Right renal pelvis (tissue), 4 donors: Measurements from ENCODE around the gene FOXG1. TPM values are rescaled to one million over a fixed set of nuclear protein-coding genes. Genes with fewer than 3 reads are reported as not detected.

Experiments
- DNase-seq, 4 donors: peaks; one replicate each; pipeline ENCODE4 v3.0.0-alpha.2; 2013; ENCODE audit warnings: low read depth in 4 of 4, low spot score in 3 of 4, missing footprints in 1 of 4
- polyA plus RNA-seq, 4 donors: library from polyadenylated mRNA; unstranded; fragments of 120-200 nt; gene quantifications; one replicate each; pipeline ENCODE4 v1.2.1, GENCODE V29; 2013; ENCODE audit not compliant: insufficient read length in 4 of 4

The FOXG1 gene
- polyA plus RNA-seq, 4 donors, result 0.04 to 0.08 (median 0.06) TPM

DNA sequence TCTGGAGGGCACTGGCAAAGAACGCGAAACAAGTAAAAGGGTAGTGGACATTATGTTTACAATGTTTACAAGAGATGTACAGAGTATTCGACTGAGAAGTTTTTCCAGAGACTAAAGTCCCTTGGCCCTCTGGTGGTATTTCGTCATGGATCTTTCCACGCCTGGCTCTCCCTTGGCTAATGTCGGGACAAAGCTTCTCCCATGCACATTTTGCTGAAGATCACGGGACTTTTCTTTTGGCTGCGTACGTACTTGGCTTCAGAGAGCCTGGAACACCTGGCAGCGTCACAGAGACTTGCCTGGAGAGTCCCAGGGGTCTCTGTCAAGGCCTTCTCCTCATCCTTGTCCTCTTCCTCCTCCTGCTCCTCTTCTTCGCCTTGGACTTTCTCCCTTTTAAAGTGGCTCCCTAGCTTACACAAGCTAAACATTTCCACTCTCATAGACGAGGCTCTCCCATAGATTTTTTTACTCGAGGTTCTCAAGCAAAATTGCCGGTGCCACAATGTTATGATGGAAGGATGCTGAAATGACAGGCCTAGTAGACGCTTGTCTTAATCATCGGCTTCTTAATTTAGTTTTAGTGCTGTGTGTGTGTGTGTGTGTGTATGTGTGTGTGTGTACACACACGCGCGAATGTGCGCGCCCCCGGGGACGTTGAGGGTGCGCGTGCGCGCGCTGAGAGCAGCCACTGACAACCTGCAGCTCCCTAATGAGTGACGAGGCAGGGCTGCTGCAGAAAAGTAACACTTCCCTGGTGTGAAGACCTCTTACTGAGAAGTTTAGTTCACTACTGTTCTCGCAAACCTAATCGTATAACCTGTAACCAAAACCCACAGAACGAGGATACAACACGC is 4.9 kb upstream of the FOXG1 start:
- no peak for DNase-seq

GRCh38 chr14:28762303-28762954 is 4.2 kb upstream of the FOXG1 start:
- no peak for DNase-seq

DNA sequence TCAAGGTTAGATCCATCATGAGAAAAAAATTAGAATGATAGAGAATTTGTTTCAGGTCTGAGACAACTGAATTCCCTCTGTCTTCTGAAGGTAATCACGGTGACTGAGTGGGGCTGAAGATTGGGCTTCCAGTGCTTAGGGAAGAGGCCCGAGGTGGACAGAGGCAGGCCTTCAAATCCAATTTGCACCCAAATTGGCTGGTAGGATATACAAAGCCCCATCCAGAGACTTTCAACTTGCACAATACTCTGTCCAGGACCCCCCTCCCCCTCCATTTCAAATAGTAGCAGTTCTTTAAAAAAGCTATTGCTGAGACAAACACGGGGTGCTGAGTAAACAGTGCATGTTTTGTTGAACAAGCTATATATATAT is 3.6 kb upstream of the FOXG1 start:
- no peak for DNase-seq

DNA sequence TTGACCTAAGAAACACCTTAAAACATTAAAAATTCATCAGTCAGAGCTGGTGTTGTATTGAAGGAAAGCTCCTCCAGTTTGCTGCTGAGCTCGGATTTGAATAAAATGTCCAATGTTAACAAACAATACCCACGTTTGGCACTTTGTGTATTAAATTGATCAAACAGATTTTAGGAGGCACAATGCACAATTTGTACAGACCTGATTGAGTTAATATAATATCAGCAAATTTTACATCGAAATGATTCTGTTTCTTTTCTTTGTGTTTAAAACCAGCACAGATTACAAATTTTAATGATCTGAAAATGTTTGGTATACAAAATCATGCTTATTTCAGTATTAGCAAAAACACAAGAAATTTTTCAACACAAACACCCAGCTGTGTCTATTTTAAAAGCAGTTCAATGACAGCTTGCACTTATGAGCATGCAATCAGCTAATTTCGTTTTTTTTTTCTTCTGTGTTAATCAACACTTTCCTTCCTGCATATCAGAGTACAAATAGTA is 2.8 kb upstream of the FOXG1 start:
- no peak for DNase-seq

DNA sequence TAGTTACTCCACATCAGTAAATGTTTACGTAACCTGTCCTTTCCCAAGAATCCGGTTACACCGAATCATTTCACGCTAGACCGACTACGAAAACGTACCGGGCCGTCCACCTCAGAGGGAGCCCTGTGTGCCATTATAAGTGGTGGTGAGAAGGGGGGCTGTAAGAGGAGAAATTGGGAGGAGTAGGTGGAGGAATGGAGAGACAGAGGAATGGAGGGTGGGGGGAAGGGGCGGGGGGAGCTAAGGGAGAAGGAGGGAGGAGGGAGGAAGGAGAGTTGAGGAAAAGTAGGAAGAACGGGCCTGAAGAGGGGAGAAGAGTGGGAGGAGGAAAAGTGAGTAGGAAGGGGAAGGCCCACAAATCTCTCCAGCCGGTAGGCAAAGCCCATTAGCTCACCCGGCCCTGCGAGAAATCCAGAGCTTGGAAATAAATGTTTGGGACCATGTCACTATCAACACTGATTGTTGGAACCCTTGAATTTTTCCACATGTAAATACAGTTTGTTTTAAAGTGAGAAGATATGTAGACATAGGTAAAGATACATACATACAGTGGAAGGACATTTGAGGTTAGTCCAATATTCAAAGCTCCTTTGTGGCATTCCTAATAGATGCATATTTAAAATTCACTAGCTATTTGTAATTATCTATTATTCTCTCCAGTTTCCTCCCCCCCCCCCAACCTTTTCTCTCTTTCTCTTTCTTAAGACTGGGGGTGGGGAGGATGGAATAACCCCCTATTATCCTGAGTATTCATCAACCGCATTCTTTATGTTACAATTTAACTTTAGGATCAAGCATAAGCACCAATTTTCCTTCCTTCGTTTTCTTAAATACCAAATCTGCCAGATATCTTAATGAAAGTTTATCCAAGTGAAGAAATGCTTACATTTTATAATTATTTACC is 2.1 kb upstream of the FOXG1 start:
- no peak for DNase-seq

DNA sequence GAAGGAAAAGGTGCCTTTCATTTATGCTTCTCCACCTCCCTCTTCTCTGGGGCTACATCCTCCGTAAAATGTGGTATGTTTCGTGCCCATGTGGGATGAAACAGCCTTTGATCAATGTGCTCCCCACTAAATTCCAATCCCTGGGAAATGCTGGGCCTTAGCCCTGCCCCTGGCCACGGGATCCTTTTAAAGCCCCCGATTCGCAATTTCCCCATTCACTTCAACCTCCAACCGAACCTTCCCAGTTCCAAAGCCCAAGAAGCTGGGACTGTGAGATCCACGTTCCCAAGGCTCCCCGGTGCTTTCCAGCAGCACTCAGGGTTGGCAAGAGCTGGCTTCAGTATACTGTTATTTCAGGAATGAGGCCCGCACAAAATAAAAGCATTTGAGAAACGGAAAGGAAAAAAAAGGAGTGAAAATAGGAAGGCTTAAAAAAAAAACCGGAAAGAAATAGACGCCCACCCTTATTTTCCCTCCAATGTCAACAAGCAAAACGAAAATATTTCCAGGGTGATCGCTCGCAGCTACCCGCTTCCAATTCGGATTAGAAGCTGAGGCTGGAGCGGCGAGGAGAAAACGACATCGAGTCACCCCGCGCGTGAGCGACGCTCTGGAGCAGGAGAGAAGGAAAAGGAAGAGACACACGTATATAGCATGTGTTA is 1.3 kb upstream of the FOXG1 start:
- DNase-seq, result no peak

- no peak for DNase-seq
These were observed 637 bp upstream of the FOXG1 start for GRCh38 chr14:28765831-28766468.

DNA sequence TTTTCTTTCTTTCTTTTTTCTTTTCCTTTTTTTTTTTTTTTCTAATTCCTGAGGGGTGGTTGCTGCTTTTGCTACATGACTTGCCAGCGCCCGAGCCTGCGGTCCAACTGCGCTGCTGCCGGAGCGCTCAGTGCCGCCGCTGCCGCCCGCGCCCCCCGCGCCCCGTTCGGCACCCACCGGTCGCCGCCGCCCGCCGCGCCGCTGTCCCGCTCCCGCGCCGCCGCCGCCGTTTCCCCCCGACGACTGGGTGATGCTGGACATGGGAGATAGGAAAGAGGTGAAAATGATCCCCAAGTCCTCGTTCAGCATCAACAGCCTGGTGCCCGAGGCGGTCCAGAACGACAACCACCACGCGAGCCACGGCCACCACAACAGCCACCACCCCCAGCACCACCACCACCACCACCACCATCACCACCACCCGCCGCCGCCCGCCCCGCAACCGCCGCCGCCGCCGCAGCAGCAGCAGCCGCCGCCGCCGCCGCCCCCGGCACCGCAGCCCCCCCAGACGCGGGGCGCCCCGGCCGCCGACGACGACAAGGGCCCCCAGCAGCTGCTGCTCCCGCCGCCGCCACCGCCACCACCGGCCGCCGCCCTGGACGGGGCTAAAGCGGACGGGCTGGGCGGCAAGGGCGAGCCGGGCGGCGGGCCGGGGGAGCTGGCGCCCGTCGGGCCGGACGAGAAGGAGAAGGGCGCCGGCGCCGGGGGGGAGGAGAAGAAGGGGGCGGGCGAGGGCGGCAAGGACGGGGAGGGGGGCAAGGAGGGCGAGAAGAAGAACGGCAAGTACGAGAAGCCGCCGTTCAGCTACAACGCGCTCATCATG is 654 bp downstream of the FOXG1 start:
- DNase-seq, result no peak

- DNase-seq, result no peak
These were observed 1.5 kb downstream of the FOXG1 start for GRCh38 chr14:28767853-28768741.

- DNase-seq, result no peak
These were observed 2.8 kb downstream of the FOXG1 start for GRCh38 chr14:28769276-28769880.

DNA sequence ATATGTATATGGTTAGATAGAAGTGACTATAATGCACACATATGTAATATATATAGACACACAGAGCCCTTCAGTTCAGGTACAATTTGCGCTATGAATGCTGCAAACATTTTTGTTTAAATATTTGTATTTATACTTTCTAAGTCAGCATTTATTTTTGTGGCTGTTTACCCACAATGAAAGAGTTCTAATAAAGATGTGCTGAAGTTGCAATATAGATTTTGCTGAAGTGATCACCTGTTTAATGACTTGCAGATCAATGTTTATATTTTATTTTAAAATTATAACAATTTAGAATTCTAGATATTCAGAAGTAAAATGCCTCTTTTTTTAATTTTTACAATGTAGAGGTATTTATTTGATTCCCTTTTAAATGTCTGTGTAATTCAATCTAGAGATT is 3.5 kb downstream of the FOXG1 start:
- no peak for DNase-seq

GRCh38 chr14:28770630-28771029 is 4.0 kb downstream of the FOXG1 start:
- no peak for DNase-seq

DNA sequence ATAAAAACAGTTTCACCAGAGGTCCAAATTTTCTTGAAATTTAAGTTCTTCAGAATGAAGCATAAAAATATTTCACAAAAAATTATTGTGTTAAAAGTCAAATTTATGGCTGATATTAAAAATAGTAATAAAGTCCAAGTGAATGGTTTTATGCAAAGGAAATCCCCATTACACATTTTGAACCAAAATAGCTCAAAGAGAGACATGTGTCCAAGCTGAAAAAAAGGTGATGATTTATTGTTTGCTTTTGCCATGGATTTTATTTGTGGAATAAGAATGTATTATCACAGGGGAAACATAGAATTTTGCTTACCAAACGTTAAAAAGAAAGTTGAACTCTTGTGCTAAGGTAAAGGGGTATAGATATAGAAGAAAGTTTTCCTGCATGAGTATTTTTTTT is 4.6 kb downstream of the FOXG1 start:
- DNase-seq, result no peak

DNA sequence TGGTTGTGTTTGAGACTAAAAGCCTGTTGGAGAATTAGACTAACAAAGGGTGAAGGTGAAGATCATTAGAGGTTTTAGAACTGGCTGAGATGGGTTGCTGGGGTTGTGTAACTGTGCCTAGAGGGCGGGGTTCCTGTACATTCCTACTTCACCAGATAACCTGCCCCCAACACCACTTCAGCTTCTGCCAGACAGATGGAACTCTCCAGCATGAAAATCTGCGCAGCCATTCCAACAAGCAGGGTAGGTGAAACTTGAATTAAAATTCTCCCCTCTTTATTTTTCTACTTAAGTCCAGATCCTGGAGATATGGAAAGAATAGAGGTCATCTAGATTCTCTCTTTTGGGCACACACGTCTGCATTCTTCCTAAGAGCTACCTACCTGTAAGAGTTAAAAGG is 6.0 kb downstream of the FOXG1 start:
- DNase-seq, result no peak

- no peak for DNase-seq
These were observed 6.6 kb downstream of the FOXG1 start for GRCh38 chr14:28773176-28773575.

DNA sequence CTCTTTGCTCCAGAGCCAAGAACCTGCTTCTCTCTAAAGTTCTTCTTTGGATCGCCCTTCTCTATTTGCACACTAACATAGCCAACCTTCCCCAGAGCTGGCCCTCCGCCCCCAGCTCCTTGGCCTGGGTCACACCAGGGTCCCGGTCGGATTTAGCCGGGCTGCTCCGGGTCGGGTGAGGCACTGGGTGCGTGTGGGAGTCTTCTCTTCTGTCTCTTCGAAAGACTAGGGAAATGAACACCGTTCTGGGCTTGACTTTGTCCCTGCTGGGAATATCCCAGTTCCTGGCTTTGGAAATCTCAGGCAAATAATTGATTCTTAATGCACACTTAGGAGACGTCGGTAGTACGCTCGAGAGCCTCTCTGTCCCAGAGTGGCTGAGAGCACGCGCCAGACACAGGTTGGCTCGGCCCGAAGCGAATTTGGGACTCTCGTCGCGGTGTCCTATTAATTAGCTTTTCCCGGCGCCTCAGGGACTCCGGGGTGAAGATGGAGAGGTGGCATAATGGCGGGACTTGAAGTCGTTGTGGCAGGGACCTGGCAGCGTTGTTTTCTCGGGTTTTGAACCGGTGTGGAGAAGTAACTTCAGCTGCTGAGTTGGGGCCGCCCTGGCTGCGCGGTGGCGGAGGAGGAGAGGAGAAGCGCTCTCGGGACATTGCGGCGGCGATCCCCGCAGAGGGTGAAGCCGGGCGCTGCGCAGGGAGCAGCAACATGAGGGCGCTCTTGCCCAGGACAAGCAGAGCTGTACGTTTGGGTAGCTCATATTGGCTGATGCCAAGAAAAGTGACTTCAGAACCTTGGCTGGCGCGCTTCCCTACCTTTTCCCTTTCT is 7.5 kb downstream of the FOXG1 start:
- no peak for DNase-seq
